NCI-H2227 (cell line): ENCODE results near the gene FAM174B.

Source experiments
- DNase-seq: peaks from one replicate; lab custom pipeline; 2025; ENCODE audit not compliant: unreplicated experiment; lab: John Stamatoyannopoulos, UW

Gene FAM174B

DNA sequence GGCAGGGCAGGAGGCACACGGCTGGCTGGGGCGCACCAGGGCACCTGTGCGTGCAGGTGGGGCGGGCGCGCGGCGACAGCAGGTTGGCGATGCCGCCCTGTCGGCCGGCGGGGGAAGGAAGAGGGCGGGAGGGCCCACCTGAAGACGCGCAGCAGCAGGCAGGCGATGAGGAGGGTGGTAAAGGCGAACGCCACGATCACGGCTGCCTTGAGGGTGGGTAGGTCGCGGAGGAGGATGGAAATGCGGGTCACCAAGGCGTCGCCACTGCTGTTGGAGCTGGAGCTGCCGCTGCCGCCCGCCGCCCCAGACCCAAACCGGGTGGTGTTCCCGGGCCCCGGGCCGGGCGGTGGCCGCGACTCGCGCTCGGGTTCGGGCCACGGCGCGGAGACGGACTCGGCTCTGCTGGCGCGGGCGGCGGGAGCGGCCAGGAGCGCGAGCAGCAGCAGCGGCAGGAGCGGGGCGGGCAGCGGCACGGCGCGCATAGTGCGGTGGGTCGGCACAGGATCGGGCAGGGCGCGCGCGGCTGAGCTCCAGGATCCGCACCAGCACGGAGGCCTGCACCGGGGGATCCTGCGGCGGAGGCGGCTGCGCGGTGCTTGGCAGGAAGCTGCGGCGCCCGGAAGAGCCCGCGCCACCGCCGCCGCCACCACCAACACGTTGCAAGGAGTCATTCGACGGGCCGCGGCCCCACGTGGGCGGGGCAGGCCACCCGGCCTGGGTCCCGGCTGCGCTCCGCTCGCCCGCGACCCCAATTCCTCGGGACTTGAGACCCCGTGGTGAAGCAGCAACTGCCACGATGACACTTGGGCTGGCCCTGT is at the start of gene FAM174B:
Gene FAM174B, minus strand, starts transcription at position 598 of the 818 bp plus-strand sequence.
- DNase-seq = peak; percentile 60

DNA sequence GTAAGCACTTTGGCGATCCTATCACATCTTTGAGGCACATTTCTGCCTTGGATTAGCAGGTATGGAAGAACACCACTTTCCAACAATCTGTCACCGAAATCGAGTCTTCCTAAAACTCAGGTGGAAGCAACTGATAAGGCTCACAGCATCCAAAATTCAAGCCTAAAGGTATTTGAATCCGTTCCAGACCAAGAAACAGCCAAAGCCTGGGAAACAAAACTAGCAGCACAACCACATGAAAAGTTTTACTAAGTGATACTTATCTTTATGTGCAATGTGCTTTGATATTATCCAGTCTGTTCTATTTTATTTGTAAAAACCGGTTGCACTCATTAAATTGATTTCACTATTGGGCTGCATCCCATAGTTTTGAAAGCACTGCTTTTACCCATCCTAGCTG is 40.5 kb upstream of the FAM174B start:
- DNase-seq = no peak

DNA sequence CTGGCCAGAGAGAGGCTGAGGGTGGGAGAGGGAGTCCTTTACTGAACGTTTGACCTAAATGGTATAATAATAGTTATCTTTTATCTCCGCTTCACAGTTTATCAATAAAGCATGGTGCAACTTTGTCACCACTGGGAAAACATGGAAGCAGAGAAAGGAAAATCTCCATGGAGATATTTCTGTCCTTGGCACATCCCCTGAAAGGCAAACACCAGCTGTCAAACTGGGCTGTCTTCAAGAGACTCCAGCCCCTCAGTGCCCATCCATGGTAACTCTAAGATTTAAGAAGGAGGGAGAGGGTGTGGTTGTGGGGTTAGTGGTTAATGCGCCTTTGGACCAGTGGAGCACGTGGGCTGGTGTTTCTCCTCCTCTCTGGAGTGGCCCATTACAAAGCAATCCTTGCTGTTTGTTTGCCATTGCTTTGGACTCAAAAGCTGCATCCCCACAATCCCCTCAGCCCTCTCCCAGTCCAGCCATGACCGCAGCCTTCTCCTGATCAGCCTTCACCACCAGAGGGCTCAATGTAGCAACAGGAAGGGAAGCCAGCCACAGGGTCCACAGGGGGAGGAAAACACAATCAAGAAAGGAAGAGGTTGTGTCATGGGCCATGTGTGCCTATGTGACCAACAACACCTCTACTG is 38.2 kb upstream of the FAM174B start:
- DNase-seq = peak; percentile 34

DNA sequence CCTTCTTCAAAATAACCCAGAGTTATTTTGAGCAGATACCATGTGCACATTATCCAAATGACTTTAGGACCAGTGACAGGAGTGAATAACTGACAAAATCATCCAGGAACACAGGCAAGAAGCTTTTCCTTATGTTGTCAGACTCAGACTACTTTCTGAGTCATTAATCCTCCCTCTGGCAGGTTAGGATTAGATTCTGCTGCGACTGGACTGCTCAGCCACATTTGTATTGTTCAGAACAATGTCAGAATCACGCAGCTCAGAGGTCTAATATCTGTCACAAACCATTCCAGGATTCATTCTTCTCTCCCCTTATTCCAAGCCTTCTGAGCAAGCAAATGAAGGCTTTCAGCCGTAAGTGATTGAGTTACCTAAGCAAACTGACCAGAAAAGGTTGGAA is 34.8 kb upstream of the FAM174B start:
- no peak for DNase-seq

DNA sequence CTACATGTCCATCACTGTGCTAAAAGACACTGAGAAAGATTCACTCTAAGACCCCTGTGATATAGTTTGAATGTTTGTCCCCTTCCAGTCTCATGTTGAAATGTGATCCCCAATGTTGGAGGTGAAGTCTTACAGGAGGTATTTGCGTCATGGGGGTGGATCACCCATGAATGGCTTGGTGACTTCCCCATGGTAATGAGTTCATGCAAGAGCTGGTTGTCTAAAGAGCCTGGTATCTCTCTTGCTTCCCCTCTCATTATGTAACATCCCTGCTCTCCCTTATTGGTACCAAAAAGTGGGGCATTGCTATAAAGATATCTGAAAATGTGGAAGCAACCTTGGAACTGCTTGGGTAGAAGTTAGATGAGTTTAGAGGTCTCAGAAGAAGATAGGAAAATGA is 32.2 kb upstream of the FAM174B start:
- DNase-seq = no peak

DNA sequence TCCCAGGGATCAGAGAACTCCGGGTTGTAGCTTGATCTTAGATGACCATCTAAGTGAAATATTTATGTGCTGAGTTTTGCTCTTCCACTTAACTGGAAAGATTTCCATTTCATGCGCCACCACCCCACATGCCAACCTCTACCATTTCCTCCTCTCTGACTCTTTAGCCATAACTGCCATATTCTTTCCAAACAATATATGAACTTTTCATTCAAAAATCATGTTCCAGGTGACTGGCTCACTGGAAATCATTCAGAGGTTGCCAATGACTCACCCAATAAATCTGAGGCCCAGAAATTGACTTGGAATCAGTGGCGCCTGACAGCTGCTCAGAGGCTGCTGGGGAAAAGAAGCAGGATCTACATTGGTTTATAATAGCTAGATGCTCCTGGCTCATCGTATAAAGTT is 31.6 kb upstream of the FAM174B start:
- no peak for DNase-seq

DNA sequence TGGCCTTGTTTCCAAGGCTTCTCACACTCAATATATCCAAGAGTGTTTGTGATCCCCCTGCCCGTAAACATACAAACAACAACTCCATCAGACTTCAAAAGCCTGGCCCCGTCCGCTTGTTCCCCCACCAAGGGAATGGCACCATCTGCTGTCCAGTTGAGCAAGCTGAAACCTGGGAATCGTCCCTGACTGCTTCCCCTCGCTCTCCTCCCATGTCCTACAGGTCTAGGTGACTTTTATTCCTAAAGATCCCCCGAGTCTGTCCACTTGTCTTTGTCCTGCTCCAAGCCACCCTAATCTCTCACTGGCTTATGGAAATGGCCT is 27.9 kb upstream of the FAM174B start:
- DNase-seq = no peak

DNA sequence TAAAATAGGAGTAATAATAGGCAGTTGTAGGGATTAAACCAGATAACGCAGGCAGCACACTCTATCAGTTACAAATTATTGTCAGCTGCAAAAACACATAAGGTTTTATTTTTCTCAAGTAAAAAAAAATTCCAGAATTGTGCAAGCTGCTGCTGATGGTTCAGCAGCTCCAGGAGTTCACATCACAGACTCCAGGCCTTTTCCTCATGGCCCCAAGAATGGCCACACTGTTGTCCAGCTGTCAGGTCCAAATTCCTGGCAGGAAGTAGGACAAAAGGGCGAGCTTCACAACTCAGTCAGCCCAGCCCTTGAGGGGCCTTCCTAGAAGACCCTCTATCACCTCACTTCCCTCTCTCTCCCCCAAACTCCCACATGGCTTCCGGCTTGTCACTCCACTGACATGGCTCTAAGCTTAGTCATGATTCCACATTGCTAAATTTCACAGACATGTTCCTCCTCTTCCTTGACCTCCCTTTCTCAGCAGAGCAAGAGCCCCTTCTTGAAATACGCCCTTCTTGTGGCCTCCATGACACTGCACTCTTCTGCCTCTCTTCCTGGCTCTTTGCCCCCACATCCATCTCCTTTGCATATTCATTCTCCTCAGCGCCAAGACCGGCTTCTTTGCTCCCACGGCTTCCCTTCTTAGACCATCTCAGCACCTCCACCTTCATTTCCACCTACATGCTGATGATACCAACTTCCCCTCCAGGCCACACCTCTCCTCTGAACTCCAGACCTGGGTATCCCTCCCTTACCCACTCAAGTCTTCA is 27.4 kb upstream of the FAM174B start:
- no peak for DNase-seq

DNA sequence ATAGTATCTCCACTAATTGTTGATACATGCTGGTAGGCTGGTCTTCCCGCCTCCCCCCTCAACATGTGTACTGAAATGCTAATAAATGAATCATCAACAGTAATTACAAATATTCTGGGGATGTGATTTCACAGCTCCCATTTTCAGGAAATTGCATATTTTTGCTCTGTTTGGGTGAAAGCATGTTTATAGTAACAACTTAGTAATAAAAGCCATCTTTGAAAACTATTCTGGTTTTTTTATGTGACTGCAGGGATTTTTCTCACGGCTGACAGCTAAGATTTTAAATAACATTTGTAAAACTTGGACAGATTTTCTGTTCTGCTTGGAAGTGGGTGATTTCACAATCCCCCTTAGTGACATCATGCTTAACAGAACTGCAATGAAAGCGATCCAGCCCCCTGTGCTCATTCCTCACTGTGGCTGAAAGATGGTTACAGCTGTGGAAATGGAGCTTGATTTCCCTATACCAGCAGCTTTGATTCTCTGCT is 25.6 kb upstream of the FAM174B start:
- no peak for DNase-seq

DNA sequence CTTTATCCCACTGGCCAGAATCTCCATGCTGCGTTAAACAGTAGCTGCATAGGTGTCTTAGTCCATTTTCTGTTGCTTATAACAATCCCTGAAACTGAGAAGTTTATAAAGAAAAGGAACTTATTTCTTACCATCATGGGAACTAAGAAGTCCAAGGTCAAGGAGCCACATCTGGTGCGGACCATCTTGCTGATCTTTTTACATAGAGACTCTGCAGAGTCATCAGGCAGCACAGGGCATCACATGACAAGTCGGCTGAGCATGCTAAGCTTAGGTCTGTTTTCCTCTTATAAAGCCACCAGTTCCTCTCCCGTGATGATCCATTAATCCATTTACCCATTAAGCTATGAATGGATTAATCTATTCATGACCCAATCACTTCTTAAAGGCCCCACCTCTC is 22.4 kb upstream of the FAM174B start:
- DNase-seq = peak; percentile 14

DNA sequence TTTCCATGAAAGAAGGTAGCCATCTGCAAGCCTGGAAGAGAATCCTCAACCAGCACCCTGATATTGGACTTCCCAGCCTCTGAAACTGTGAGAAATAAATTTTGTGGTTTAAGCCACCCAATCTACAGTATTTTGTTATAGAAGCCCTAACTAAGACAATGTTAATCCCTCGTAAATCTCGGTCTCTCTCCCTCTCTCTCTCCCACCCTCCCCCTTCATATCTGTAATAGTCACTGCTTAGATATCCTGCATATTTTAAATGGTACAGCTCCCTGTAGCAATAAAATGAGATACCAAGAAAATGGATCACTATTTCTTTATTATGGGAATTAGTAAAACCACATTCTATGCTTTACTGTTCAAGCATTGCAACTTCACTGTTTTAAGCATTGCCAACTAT is 21.0 kb upstream of the FAM174B start:
- DNase-seq = no peak

DNA sequence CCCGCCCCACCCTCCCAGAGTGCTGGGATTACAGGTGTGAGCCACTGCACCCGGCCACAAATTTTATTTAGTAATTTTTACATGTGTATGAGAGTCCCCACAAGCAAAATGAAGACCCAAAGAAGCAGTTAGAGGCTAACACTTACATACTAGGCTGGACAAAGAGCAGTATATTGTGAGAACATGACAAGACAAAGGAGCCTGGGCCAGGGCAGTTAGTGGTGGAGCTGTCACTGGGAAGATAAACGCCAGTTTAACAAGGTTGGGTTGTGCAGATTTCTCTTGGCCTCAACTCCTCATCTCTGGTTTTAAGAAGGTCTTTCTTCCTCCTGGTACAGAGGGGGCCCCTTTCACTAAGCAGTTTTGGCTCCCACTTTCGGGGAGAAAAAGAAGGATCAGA is 19.9 kb upstream of the FAM174B start:
- no peak for DNase-seq

DNA sequence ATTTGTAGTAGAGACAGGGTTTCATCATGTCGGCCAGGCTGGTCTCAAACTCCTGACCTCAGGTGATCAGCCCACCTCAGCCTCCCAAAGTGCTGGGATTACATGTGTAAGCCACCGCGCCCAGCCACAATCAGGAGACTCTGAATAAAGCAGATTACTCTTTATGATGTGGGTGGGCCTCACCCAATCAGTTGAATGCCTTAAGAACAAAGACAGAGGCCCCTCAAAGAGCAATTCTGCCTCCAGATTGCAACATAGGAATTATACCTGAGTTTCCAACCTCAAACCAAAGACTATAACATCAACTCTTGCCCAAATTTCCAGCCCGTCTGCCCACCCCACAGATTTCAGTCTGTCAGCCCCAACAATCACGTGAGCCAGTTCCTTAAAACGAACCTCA is 18.8 kb upstream of the FAM174B start:
- DNase-seq = no peak

DNA sequence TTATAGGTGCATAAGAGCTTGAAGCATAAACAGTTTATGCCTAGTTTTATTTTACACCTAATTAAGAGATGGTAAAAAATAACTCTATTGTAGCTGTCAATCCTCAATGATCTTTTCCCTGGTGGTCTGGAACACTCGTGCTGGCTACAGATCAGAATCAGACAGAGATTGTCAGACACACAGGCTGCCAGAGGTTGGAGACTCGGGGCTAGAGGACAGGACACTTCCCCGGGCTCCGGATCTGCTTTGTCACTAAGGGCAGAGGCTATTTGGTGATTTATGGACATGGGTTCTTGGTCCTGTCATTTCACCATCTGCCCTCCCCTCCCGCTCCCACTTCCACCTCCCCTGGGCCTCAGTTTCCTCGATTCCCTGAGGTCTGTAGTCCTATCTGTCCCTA is 16.5 kb upstream of the FAM174B start:
- DNase-seq = no peak

DNA sequence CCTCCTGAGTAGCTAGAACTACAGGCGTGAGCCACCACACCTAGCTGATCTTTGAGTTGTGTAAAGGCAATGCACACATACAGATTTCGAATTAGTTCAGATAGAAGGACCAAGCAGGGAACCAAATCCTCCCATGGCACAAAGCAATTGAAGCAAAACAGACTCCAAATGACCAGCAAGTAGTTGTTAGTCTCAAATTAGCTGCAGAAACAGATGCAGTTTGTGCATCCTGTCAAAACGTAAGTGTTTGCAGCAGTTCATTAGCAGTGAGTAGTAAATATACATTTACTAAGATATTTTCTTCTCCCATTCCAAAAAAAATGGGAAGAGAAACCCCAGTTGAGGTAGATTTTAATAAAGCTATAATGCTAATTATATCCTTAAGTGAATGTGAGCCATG is 15.8 kb upstream of the FAM174B start:
- DNase-seq = no peak

DNA sequence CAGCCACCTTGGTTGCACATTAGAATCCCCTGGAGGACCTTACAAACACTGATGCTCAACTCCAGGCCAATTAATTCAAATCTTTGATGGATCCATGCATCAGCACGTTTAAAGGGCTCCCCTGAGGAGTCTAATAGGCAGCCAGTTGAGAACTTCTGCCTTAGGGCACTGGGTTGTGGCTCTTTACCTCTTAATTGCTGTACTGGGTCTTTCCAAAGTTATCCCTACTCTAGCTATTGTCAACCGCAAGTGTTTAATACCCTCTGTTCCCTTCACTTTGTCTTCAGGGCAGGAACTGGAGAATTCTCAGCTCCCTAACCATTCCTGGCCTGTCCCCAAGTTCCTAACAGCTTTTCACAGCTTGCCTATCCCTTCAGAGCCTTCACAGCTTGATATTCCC is 15.0 kb upstream of the FAM174B start:
- DNase-seq = no peak

DNA sequence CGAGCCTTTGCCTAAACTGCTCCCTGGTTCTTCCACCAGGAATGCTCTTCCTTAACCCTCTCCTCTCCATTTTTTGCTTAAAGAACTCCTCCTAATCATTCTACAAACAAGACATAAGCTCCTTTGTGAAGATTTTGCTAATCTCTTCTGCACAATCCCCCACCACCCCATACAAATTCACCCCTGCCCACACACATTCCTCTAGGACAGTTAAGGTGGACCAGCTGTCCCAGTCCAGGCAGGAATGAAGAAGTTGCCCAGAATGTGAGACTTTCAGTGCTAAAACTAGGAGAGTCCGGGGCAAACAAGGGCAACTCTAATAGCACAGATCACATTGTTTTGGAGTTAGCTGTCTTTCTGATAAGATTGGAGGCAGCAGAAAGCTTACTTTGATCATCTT is 13.9 kb upstream of the FAM174B start:
- no peak for DNase-seq

DNA sequence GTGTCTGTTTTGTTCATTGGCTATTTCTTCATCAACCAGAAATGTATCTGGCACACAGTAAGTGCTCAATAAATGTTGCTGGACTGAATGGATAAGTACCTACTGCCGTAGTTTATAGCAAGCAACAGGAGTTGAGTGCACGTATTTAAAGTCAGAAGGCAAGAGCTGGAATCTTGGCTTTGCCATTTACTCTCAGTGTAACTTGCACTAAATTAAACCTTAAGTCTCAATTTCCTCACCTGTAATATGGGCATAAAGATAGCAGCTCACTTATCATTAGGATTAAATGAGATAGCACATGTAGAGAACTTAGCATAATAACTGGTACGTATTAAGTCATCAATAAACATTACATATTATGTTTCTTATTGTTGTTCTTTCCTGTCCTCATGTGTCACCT is 13.0 kb upstream of the FAM174B start:
- no peak for DNase-seq

DNA sequence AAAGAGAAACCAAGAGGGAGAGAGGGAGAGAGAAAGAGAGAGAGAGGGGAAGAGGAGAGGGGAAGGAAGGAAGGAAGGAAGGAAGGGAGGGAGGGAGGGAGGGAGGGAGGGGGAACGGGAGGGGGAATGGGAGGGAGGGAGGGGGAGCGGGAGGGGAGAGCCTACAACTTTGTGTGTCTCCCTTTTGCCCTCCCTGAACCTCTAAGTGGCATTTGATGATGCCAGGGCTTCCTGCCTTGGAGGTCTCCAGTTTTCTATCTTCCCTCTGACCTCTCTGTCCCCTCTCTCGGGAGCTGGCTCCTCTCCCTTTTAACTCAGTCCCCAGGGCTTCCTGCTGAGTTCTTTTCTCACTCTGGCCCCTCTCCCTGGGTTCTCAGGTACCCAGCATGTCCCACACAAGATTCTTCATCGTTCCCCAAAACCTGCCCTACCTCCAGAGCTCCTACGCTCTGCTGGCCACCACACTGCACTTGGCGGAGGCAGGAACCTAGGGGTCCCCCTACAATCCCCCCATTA is 12.5 kb upstream of the FAM174B start:
- DNase-seq = no peak

DNA sequence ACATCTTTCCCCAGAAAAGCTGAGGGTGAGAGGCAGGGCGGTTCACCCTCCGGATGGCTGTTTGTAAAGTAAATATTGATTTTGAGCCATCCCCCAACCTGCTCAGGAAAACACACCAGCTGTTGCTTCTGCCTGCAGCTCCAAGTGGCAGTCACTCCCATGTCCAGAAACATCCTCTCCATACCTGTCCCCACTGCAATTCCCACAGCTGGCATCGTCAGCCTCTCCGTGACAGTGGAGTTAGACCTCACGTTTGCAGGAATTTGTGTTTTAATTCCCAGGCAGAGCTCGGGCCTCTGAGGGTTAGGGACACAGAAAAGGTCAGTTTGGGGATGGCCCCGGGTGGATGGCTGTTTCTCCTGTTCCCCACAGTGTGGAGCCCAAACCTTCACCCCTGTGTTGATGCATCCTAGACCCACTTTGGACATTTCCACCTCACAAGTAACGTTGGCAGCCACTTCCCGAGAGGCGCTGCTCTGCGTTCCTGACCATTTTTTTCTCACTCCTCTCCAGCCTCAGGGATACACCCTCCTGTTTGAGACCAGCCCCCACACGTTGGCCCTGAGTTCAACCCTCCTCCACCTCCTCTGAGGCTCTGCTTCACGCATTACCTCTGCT is 11.8 kb upstream of the FAM174B start:
- DNase-seq = peak; percentile 24

DNA sequence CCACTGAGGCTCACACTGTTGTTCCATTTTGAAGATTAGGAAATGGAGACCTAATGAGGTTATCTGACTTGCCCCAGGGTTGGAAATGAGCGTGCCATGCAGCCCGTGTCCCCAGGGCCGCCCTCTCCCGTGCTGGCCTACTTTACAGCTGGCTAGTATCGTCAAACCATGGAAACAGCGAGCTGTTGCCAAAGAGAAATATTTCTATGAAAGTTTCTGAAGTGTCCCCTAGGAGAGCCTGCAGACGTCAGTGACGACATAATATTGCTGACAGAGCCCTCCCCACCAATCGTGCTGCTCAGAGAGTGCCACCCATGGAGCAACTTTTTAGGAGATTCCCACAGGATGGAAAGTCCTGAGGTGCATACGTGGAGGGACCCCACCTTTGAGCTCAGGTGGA is 11.2 kb upstream of the FAM174B start:
- DNase-seq = no peak
